GM21381 (cell line): ENCODE data around the gene INTS2.
"Not testable (repeated sequence)": the region's sequence is repeated elsewhere in the genome, so short reads cannot be mapped to it uniquely, and the experiment has no call there.

Experiments used
- ATAC-seq: cut with Tn5 transposase; IDR thresholded peaks from one replicate; pipeline ENCODE4 v1.9.1; 2021; ENCODE audit warnings: mild to moderate bottlenecking, moderate library complexity; ENCODE audit not compliant: unreplicated experiment

Gene INTS2

GRCh38 chr17:61894310-61894709 lies 33.5 kb downstream of the INTS2 start:
- ATAC-seq = not testable (repeated sequence)

- not testable (repeated sequence) for ATAC-seq
These were observed 40.0 kb downstream of the INTS2 start for GRCh38 chr17:61887733-61888132.

- not testable (repeated sequence) for ATAC-seq
These were observed 41.9 kb downstream of the INTS2 start for GRCh38 chr17:61885865-61886264.

GRCh38 chr17:61884864-61885263 lies 42.9 kb downstream of the INTS2 start:
- ATAC-seq = no peak

- no peak for ATAC-seq
These were observed 47.1 kb downstream of the INTS2 start for GRCh38 chr17:61880589-61881102.

GRCh38 chr17:61878984-61879612 lies 48.7 kb downstream of the INTS2 start:
- no peak for ATAC-seq

GRCh38 chr17:61878520-61878919 lies 49.3 kb downstream of the INTS2 start:
- ATAC-seq = no peak

GRCh38 chr17:61877837-61878236 lies 49.9 kb downstream of the INTS2 start:
- no peak for ATAC-seq

- no peak for ATAC-seq
These were observed 52.0 kb downstream of the INTS2 start for GRCh38 chr17:61875804-61876203.

GRCh38 chr17:61875285-61875684 lies 52.5 kb downstream of the INTS2 start:
- ATAC-seq = no peak

GRCh38 chr17:61874075-61874474 lies 53.7 kb downstream of the INTS2 start:
- ATAC-seq = no peak

GRCh38 chr17:61872099-61872498 lies 55.7 kb downstream of the INTS2 start:
- ATAC-seq = no peak

- ATAC-seq = no peak
These were observed 58.6 kb downstream of the INTS2 start for GRCh38 chr17:61869138-61869537.

GRCh38 chr17:61868074-61868473 lies 59.7 kb downstream of the INTS2 start:
- no peak for ATAC-seq

GRCh38 chr17:61867033-61867432 lies 60.7 kb downstream of the INTS2 start:
- ATAC-seq = no peak

- peak; percentile 18 for ATAC-seq
These were observed 64.0 kb downstream of the INTS2 start for GRCh38 chr17:61863801-61864126.

- peak; percentile 92 for ATAC-seq
These were observed 64.6 kb downstream of the INTS2 start, which contains the start of gene BRIP1 for GRCh38 chr17:61862975-61863800. TSS of gene BRIP1 (minus strand) at chr17:61863528. CDS start at chr17:61861539, 1,989 bp downstream.

GRCh38 chr17:61862105-61862574 lies 65.6 kb downstream of the INTS2 start:
- no peak for ATAC-seq

- ATAC-seq = not testable (repeated sequence)
These were observed 67.4 kb downstream of the INTS2 start for GRCh38 chr17:61860397-61860796.

GRCh38 chr17:61856035-61856434 lies 71.7 kb downstream of the INTS2 start:
- no peak for ATAC-seq

- ATAC-seq = no peak
These were observed 74.9 kb downstream of the INTS2 start for GRCh38 chr17:61852857-61853256.

GRCh38 chr17:61849674-61850073 lies 78.1 kb downstream of the INTS2 start:
- ATAC-seq = no peak
